ENCODE results near the gene C3.

DNA sequence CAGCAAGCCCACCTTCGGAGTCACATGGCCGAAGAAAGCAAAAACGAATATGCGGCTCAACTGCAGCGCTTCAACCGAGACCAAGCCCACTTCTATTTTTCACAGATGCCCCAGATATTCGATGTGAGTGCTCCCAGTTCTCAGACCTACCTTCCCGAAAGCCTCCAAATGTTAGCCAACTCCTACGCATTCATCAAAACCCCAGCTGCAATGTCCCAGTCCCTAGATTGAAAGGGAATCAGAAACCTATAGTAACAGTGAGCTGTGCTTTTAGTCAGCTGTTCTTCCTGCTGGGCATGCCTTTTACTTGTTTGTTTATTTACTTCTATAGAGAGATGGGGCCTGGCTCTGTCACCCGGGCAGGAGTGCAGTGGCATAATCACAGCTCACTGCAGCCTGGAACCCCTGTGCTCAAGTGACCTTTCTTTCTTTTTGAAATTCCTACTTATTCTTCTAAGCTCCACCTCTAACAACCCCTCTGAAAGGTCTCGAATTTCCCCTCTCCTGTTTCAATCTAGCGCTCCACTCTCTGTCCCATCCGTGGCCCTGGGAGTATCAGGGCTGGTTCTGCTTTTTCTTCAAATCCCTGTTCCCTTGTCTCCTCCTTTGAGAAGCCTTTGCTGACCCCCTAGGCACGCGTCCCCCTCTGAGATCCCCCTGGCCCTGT is 23.4 kb upstream of the C3 start:
- TF ChIP-seq, protein P1, sequence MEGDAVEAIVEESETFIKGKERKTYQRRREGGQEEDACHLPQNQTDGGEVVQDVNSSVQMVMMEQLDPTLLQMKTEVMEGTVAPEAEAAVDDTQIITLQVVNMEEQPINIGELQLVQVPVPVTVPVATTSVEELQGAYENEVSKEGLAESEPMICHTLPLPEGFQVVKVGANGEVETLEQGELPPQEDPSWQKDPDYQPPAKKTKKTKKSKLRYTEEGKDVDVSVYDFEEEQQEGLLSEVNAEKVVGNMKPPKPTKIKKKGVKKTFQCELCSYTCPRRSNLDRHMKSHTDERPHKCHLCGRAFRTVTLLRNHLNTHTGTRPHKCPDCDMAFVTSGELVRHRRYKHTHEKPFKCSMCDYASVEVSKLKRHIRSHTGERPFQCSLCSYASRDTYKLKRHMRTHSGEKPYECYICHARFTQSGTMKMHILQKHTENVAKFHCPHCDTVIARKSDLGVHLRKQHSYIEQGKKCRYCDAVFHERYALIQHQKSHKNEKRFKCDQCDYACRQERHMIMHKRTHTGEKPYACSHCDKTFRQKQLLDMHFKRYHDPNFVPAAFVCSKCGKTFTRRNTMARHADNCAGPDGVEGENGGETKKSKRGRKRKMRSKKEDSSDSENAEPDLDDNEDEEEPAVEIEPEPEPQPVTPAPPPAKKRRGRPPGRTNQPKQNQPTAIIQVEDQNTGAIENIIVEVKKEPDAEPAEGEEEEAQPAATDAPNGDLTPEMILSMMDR (IDR thresholded peaks at IDR 0.05) = no peak
- TF ChIP-seq EZH2 (IDR thresholded peaks at IDR 0.05) = no peak
- no peak for TF ChIP-seq EZH2phosphoT487 (IDR thresholded peaks at IDR 0.05)
